Fibroblast of mammary gland (primary cell): Measurements from ENCODE around the gene VEZF1.

Experiments used
- DNase-seq: peaks from one replicate; pipeline ENCODE4 v3.0.0-alpha.2; 2010; ENCODE audit warnings: low read depth
- H3K4me3 ChIP-seq: 2 replicates; pipeline ENCODE4 v1.5.1; 2011; ENCODE audit warnings: low read depth, mild to moderate bottlenecking, low read length, moderate library complexity; ENCODE audit not compliant: control insufficient read depth
- CTCF ChIP-seq: conservative IDR thresholded peaks from 2 replicates; pipeline ENCODE4 v1.5.1; 2011; ENCODE audit warnings: low read depth, low read length, inconsistent platforms; ENCODE audit not compliant: control insufficient read depth, insufficient read depth

VEZF1 gene

GRCh38 chr17:57999010-57999495, 11.0 kb upstream of the VEZF1 start:
- DNase-seq: no peak
- H3K4me3 ChIP-seq: no peak overlapping the region
- TF ChIP-seq CTCF: no peak

GRCh38 chr17:57997085-57997809, 9.2 kb upstream of the VEZF1 start:
- TF ChIP-seq CTCF: no peak
- no peak overlapping the region for H3K4me3 ChIP-seq
- no peak for DNase-seq

- peak; percentile 73 for TF ChIP-seq CTCF
- peak; percentile 86 for DNase-seq
Observed at GRCh38 chr17:57995076-57995956, 7.3 kb upstream of the VEZF1 start.

GRCh38 chr17:57994436-57994835, 6.4 kb upstream of the VEZF1 start:
- no peak for DNase-seq
- no peak overlapping the region for H3K4me3 ChIP-seq
- no peak for TF ChIP-seq CTCF

More at GRCh38 chr17:57995076-57995956, 7.3 kb upstream of the VEZF1 start:
- H3K4me3 ChIP-seq: no peak overlapping the region

GRCh38 chr17:57993471-57994365, 5.7 kb upstream of the VEZF1 start:
- no peak overlapping the region for H3K4me3 ChIP-seq
- no peak for DNase-seq
- no peak for TF ChIP-seq CTCF

GRCh38 chr17:57991537-57991936, 3.5 kb upstream of the VEZF1 start:
- no peak for TF ChIP-seq CTCF
- no peak for DNase-seq
- H3K4me3 ChIP-seq: no peak overlapping the region
